Measurements from ENCODE around the gene TMEM222. TPM values are rescaled to one million over a fixed set of nuclear protein-coding genes. Genes with fewer than 3 reads are reported as not detected.

TMEM222 gene
- polyA plus RNA-seq, 4 donors: 29.8 to 44.2 (median 35.2) TPM

DNA sequence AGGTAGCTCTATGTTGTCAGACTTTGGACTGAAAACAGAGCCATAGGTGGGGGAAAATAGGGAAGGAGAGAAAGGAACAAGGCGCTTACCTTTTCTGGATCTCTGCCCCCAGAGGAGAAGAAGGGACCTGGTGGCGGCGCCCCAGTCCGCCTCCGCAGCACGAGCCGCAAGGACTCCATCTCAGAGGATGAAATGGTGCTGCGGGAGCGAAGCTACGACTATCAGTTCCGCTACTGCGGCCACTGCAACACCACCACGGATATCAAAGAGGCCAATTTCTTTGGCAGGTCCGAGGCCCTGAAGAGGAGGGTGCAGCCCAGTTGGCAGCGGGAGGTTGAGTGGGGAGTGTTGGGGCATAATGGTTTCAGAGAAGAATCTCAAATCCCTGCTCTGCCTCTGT is 18.5 kb upstream of the TMEM222 start:
- DNase-seq (ENCODE audit: low read depth in 4 of 4, low spot score in 3 of 4): no peak

- no peak for DNase-seq (ENCODE audit: low read depth in 4 of 4, low spot score in 3 of 4)
Measured at GRCh38 chr1:27306071-27306470, 15.9 kb upstream of the TMEM222 start.

GRCh38 chr1:27306892-27307761 is 14.8 kb upstream of the TMEM222 start:
- peak in 1 of 4 donors; percentile 51 for DNase-seq (ENCODE audit: low read depth in 4 of 4, low spot score in 3 of 4)

- no peak for DNase-seq (ENCODE audit: low read depth in 4 of 4, low spot score in 3 of 4)
Measured at GRCh38 chr1:27307874-27308598, 13.9 kb upstream of the TMEM222 start.

- no peak for DNase-seq (ENCODE audit: low read depth in 4 of 4, low spot score in 3 of 4)
Measured at GRCh38 chr1:27314169-27314568, 7.8 kb upstream of the TMEM222 start.

DNA sequence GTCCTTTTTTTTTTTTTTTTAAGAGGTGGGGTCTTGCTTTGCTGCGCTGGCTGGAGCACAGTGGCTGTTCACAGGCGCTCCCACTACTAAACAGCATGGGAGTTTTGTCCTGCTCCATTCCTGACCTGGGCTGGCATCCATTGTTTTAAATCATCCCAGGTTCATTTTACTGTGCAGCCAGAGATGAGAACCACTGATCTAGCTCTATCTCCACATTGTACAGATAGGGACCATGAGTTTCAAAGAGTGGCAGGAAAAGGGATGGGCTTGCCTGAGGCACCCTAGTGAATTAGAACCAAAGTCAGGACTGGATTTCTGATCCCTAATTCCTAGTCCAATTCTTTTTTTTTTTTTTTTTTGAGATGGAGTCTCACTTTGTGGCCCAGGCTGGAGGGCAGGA is 7.2 kb upstream of the TMEM222 start:
- no peak for DNase-seq (ENCODE audit: low read depth in 4 of 4, low spot score in 3 of 4)

- no peak for DNase-seq (ENCODE audit: low read depth in 4 of 4, low spot score in 3 of 4)
Measured at GRCh38 chr1:27316860-27317259, 5.1 kb upstream of the TMEM222 start.

GRCh38 chr1:27318136-27318535 is 3.8 kb upstream of the TMEM222 start:
- no peak for DNase-seq (ENCODE audit: low read depth in 4 of 4, low spot score in 3 of 4)

DNA sequence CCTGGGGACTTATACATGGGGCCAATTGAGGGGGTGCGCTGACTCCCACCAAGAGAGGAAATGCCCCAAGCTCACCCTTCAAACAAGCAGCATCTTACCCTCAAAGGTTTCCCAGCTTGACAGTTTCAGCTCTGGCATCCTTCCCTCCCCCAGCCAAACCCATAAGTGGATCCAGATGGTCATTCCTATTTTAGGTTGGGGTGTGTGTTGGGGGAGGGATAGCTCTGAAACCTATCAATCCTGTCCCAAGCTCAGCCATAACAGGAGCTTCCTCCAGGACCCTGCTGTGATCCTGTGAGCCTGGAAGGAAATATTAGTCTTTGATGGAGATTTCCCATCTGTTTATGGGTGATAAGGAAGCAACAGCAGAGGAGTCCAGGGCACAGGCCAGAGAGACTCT is 3.4 kb upstream of the TMEM222 start:
- DNase-seq (ENCODE audit: low read depth in 4 of 4, low spot score in 3 of 4): no peak

GRCh38 chr1:27322569-27323240 is 742 bp downstream of the TMEM222 start:
- DNase-seq (ENCODE audit: low read depth in 4 of 4, low spot score in 3 of 4): no peak

- no peak for DNase-seq (ENCODE audit: low read depth in 4 of 4, low spot score in 3 of 4)
Measured at GRCh38 chr1:27325286-27325685, 3.3 kb downstream of the TMEM222 start.

- no peak for DNase-seq (ENCODE audit: low read depth in 4 of 4, low spot score in 3 of 4)
Measured at GRCh38 chr1:27327964-27328363, 6.0 kb downstream of the TMEM222 start.

DNA sequence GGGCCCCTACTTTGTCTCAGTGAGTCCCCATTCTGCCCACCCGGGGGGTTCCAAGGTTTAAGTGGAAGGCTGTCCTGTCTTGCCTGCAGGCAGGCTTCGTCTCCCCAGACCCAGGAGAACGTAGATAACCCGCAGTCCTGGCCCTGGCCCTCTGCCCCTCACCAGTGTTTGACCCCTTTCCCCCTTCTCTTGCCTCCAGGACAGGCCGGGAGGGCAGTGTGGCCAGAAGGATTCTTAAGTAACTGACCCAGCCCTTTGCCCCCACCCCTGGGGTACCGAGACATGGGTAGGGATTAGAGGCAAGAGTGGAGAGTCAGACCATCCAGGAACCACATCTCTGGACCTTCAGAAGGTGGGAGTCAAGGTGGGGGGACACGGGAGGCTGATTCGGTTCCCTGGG is 8.8 kb downstream of the TMEM222 start:
- no peak for DNase-seq (ENCODE audit: low read depth in 4 of 4, low spot score in 3 of 4)

GRCh38 chr1:27331426-27331825 is 9.5 kb downstream of the TMEM222 start:
- DNase-seq (ENCODE audit: low read depth in 4 of 4, low spot score in 3 of 4): no peak

DNA sequence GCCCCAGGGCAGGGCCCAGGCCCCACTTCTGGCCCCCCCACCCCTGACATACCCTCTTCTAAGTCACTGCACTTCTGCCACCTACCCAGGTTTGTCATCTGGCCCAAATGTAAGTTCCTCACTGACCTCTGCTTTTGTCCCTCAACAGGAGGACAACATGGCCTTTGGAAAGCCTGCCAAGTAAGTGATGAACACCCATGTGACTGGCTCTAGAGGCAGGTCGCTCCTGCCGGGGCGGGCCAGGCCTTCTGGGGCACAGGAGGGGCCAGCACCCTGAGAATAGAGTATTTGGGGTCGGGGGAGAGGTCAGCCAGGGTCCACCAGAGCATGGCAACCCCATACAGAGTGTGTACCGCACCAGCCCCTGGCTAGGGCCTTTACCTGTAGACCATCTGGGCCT is 10.0 kb downstream of the TMEM222 start:
- no peak for DNase-seq (ENCODE audit: low read depth in 4 of 4, low spot score in 3 of 4)

DNA sequence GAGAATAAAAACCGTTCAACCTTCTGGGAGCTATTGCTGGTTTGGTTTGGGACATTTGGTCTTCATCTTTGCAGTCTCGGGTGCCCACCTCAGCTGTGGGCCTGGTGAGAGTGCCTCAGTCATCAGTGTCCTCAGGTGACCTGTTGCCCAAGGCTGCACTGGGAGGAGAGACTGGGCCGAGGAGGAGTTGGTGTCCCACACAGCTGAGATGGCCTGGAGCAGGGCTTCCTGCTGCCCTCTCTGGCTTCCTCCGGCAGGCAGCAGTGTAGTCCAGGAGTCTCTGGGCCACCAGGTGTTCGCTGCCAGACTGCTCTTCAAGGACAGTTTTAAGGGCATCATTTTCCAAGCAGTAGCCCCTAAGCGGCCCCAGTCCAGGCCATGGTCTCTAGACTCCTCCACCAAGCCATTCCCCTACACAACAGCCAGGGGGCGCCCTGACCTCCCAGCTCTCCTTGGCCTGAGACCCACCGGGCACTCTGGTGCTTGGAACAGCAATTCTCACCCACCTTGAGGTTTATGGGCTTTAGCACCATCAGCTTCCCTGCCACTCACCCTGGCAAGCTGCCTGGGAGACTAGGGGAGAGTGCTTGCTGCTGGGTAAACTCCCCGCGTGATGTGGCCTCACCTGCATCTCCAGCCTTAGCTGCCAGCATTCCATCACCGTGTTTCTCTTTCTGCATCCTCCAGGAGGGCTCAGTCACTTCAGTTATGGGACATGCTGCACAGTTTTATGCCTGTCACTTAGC is 10.7 kb downstream of the TMEM222 start:
- no peak for DNase-seq (ENCODE audit: low read depth in 4 of 4, low spot score in 3 of 4)

DNA sequence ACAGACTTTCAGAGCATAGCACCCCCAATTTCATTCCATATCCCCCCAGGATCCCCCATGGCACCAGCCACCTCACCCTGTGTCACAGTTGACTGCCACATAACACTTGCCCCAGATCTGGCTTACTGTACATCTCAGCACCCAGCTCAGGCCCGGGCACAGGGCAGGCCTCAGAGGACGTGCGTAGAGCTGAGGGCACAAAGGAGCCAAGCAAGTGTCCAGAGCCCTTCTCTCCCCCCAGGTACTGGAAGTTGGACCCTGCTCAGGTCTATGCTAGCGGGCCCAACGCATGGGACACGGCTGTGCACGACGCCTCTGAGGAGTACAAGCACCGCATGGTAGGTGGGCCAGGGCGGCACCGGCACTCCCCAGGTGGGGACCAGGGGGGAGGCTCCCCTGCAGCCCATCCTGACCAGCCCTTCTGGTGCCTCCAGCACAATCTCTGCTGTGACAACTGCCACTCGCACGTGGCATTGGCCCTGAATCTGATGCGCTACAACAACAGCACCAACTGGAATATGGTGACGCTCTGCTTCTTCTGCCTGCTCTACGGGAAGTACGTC is 11.8 kb downstream of the TMEM222 start:
- no peak for DNase-seq (ENCODE audit: low read depth in 4 of 4, low spot score in 3 of 4)

GRCh38 chr1:27335506-27336422 is 13.8 kb downstream of the TMEM222 start:
- DNase-seq (ENCODE audit: low read depth in 4 of 4, low spot score in 3 of 4): no peak

DNA sequence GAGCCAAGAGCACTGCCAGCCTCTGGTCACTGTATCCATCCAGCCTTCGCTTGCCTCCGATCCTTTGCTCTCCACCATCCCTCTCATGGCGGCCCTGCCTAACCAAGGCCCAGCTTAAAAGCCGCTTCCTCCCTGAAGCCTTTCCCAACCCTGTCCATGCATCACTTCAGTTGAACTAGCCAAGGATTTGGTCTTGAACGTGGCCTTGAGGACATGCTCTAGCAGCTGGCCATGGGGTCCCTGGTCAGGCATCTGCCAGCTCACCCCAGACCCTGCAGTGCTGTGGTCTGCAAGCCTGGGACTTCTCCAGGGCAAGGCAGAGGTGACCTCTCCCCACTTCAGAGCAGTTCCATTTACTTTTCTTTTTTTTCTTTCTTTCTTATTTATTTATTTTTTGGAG is 14.8 kb downstream of the TMEM222 start:
- no peak for DNase-seq (ENCODE audit: low read depth in 4 of 4, low spot score in 3 of 4)

Measured in left renal pelvis (tissue), 4 donors.